Esophagus muscularis mucosa (tissue), 4 donors: ENCODE measurements around the gene CTBS.

Source experiments
- EP300 ChIP-seq: sonication (generic); formaldehyde crosslinking; IDR thresholded peaks from one replicate; pipeline ENCODE4 v1.6.1; 2017; ENCODE audit warnings: antibody characterized with exemption
- POLR2A ChIP-seq: fragments of 450-650 bp; IDR thresholded peaks from one replicate; pipeline ENCODE4 v1.6.1; 2017; ENCODE audit warnings: antibody characterized with exemption, moderate library complexity, mild to moderate bottlenecking, low read depth
- POLR2AphosphoS5 ChIP-seq, 2 donors: sonication (generic); formaldehyde crosslinking; IDR thresholded peaks; one replicate each; pipeline ENCODE4 v1.6.1; 2017; ENCODE audit warnings: antibody characterized with exemption in 2 of 2
- TF ChIP-seq, protein P1 (sequence below), 3 experiments: fragments of 200-600 bp in 2 of 3; fragments of 450-650 bp in 1 of 3; sonication (generic) in 2 of 3; IDR thresholded peaks; one replicate each; pipeline ENCODE4 v1.5.1; 2017 to 2019; ENCODE audit warnings: antibody characterized with exemption in 3 of 3, mild to moderate bottlenecking in 2 of 3, moderate library complexity in 1 of 3

DNA sequence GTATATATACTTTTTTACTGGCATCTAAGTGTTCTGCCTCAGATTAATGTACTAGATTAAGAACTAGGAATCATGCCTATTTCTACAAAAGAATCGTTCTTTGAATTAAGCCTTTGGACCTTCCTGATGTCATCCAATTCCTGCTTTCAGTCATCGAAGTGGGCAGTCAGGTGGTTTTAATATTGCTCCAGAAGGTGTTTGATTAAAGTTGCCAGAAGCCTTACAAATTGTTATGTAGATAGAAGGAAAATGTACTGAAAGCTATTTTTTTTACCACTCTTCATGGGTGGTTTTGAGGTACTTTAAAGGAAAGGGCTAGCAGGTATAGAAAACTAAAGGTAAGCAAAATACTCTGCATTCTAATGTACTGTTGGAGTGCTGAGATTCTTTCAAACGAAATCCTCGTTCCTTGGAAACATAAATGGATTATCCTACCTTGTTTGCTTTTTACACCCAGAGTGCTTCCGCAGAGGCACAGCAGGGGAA lies 716 bp downstream of the CTBS start:
- TF ChIP-seq, protein P1, sequence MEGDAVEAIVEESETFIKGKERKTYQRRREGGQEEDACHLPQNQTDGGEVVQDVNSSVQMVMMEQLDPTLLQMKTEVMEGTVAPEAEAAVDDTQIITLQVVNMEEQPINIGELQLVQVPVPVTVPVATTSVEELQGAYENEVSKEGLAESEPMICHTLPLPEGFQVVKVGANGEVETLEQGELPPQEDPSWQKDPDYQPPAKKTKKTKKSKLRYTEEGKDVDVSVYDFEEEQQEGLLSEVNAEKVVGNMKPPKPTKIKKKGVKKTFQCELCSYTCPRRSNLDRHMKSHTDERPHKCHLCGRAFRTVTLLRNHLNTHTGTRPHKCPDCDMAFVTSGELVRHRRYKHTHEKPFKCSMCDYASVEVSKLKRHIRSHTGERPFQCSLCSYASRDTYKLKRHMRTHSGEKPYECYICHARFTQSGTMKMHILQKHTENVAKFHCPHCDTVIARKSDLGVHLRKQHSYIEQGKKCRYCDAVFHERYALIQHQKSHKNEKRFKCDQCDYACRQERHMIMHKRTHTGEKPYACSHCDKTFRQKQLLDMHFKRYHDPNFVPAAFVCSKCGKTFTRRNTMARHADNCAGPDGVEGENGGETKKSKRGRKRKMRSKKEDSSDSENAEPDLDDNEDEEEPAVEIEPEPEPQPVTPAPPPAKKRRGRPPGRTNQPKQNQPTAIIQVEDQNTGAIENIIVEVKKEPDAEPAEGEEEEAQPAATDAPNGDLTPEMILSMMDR (IDR thresholded peaks at IDR 0.05), result no peak
- TF ChIP-seq EP300 (no peak), POLR2AphosphoS5 (IDR thresholded peaks at IDR 0.05) (no peak), POLR2A (no peak)
